ENCODE data around the gene RAB40C. TPM values are rescaled to one million over a fixed set of nuclear protein-coding genes. Genes with fewer than 3 reads are reported as not detected.

RAB40C gene
- total RNA-seq, 1 donor from 2014 or later = 19.1 TPM

GRCh38 chr16:630249-630814 is 40.5 kb downstream of the RAB40C start:
- no peak for DNase-seq (ENCODE audit: low read depth)

- no peak for DNase-seq (ENCODE audit: low read depth)
Observed at GRCh38 chr16:630815-631405, 41.0 kb downstream of the RAB40C start, which contains the start of gene WFIKKN1. Gene WFIKKN1 (plus strand): TSS chr16:630985. CDS start chr16:631254, 269 bp downstream.

- DNase-seq (ENCODE audit: low read depth) = no peak
Observed at GRCh38 chr16:631808-632358, 42.0 kb downstream of the RAB40C start.

- no peak for DNase-seq (ENCODE audit: low read depth)
Observed at GRCh38 chr16:632486-633335, 42.8 kb downstream of the RAB40C start.

- no peak for DNase-seq (ENCODE audit: low read depth)
Observed at GRCh38 chr16:633336-634050, 43.6 kb downstream of the RAB40C start.

- DNase-seq (ENCODE audit: low read depth) = no peak
Observed at GRCh38 chr16:634051-634670, 44.3 kb downstream of the RAB40C start.

GRCh38 chr16:634996-635395 is 45.1 kb downstream of the RAB40C start:
- no peak for DNase-seq (ENCODE audit: low read depth)

GRCh38 chr16:635573-636205 is 45.8 kb downstream of the RAB40C start:
- DNase-seq (ENCODE audit: low read depth) = no peak

GRCh38 chr16:636206-637080 is 46.6 kb downstream of the RAB40C start, which contains the start of gene METTL26:
Gene METTL26 (minus strand): TSS chr16:636305. CDS start chr16:636290, 15 bp downstream.
- peak; percentile 95 for DNase-seq (ENCODE audit: low read depth)

GRCh38 chr16:637081-638018 is 47.5 kb downstream of the RAB40C start:
- DNase-seq (ENCODE audit: low read depth) = peak; percentile 89

GRCh38 chr16:638034-638543 is 48.2 kb downstream of the RAB40C start:
- no peak for DNase-seq (ENCODE audit: low read depth)

GRCh38 chr16:638836-639235 is 49.0 kb downstream of the RAB40C start:
- no peak for DNase-seq (ENCODE audit: low read depth)

- DNase-seq (ENCODE audit: low read depth) = no peak
Observed at GRCh38 chr16:640614-641013, 50.7 kb downstream of the RAB40C start.

GRCh38 chr16:641326-642188 is 51.7 kb downstream of the RAB40C start, which contains the start of gene MCRIP2:
Gene MCRIP2 (plus strand): TSS chr16:641828. CDS start chr16:641992, 164 bp downstream.
- DNase-seq (ENCODE audit: low read depth) = peak; percentile 85

GRCh38 chr16:642189-643049 is 52.6 kb downstream of the RAB40C start:
- peak; percentile 17 for DNase-seq (ENCODE audit: low read depth)

- DNase-seq (ENCODE audit: low read depth) = no peak
Observed at GRCh38 chr16:643050-643368, 53.1 kb downstream of the RAB40C start.
